NCI-H2107 treated with DMSO at 0.1 percent for 48 hours (cell line): ENCODE results near the gene TSPAN18.
A peak's percentile ranks its signal among the peaks of the same experiment; 100 is the strongest.

ENCODE experiments used
- DNase-seq: peaks from one replicate; lab custom pipeline; 2025; ENCODE audit not compliant: unreplicated experiment; lab: John Stamatoyannopoulos, UW

Gene TSPAN18

DNA sequence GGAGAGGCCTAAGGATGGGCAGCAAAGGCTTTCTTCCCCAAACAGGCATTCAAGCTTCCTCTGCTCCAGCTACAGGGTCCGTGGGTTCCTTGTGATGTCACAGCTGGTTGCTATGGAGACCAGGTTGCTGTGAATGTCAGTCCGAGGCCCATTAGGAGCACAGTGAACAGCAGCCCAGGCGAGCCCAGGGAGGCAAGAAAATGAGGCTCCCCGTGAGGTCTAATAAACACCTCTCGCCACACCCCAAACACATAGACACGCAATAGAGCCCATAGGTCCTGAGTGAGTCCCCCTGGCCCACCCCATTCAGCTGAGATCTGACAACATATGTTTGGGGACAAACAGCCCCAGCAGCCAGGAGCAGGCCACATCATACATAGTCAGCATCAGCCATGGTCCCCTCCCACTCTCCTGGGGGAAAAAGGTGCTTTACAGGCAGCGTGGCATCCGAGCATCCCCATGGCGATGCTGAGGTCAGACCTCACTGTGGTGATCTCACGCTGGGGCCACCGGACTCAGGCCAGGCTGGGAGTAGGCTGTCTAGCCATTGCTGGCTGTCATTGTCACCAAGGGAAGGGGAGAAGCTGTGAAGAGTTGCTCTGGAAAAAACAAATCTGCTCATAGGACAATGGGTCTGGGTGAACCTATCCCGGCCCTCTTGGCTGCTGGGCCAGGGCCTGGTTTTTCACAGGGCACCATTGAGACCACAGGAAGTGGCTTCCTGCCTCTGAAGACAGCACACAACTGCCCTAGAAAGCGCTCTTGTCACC lies 247.1 kb downstream of the TSPAN18 start:
- DNase-seq, result no peak

DNA sequence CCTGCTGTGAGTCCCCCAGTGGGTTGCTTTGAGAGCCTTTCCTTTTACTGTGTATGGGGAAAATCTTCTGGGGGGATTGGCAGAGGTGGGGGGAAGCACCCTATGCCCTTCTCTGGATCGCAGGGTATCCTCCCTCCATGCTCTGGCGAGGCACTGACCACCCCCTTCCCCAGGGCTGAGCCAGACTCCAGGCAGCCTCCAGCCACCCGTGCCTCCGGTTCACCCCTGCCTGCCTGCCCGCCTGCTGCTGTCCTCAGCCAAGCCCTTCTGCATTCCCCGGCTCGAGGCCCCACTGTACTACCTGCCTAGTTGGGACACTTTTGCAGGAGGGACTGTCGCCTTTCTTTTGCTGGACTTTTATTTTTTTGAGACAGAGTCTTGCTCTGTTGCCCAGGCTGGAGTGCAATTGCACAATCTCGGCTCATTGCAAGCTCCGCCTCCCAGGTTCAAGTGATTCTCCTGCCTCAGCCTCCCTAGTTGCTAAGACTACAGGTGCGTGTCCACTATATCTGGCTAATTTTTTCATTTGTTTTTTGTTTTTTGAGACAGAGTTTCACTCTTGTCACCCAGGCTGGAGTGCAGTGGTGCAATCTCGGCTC lies 247.7 kb downstream of the TSPAN18 start:
- no peak for DNase-seq

DNA sequence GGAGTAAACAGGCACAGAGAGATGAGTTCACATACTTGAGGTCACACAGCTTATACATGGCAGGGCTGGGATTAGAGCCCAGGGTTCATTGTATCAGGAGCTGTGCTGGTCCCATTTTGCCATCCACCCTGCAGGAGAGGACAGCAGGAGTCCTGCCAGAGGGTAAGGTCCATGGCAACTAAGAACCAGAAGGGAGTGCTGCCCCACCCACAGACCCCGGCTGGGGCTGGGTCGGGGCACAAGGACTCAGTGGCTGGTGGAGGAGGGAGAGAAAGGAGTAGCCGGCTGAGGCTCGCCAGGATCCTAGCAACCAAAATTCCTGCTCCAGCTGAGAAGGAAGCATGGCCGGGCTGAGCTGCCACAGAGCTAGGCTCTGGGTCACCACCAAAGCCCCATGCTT lies 249.8 kb downstream of the TSPAN18 start:
- DNase-seq, result no peak

DNA sequence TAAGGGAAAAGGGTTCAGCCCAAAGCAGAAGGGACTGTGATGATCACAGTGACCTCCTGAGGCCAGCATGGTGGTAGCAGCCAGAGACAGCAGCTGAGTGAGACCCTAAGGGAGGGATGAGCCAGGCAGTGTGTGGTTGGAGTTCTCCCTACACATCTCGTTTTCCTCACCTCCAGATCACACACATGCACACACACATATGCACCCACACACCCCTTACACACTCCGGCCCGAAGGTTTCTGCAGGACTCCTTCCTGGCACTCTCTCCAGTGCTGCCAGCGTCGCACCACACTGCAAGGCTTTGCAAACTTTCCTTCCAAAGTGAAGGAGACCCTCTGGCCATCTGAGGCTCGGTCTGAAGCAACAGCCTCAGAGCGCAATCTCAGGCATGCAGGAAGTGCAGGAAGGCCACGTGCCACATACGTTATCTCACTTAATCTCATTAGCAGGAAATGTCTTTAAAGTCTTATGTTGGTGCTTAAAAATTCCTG lies 250.8 kb downstream of the TSPAN18 start:
- peak; percentile 30 for DNase-seq

DNA sequence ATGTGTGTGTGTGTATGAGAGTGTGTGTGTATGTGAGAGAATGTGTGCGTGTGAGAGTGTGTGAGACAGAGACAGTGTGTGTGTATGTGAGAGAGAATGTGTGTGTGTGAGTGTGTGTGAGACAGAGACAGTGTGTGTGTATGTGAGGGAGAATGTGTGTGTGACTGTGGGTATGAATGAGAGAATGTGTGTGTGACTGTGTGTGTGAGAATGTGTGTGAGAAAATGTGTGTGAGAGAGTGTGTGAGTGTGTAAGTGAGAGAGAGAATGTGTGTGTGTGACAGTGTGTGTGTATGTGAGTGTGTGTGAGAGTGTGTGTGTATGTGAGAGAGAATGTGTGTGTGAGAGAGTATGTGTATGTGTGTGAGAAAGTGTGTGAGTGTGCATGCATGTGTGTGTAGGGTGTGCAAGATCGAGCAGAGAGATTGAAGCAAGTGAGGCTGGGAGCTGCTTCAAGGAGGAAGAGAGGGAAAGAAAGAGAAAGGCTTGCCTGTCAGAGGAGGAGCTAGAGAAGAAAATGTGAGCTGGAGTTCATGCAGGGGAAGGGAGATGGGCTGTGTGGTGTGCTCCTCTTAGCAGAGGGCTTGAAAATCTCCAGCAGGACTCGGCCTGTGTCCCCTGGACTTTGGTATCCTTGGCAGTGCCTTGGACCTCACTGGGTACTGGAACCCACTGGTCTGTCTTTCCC lies 251.7 kb downstream of the TSPAN18 start:
- DNase-seq, result peak; percentile 57

DNA sequence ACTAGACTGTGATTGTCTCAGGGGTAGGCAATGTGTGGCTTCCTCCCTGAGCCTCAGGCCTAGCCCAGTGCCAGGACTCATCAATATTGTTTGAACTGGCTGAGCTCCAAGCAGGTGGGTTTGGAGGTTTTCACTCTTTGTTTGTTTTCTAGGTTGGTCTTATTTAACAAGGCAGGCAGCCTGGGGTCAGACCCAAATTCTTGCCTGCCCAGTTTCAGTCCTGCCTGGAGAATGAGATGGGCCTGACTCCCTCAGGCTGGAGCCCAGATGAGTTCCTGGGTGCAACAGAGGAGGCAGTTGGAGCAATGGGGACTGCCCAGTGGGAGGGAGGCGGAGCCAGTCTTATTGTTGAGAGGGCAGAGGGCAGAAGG lies 252.2 kb downstream of the TSPAN18 start:
- peak; percentile 73 for DNase-seq

DNA sequence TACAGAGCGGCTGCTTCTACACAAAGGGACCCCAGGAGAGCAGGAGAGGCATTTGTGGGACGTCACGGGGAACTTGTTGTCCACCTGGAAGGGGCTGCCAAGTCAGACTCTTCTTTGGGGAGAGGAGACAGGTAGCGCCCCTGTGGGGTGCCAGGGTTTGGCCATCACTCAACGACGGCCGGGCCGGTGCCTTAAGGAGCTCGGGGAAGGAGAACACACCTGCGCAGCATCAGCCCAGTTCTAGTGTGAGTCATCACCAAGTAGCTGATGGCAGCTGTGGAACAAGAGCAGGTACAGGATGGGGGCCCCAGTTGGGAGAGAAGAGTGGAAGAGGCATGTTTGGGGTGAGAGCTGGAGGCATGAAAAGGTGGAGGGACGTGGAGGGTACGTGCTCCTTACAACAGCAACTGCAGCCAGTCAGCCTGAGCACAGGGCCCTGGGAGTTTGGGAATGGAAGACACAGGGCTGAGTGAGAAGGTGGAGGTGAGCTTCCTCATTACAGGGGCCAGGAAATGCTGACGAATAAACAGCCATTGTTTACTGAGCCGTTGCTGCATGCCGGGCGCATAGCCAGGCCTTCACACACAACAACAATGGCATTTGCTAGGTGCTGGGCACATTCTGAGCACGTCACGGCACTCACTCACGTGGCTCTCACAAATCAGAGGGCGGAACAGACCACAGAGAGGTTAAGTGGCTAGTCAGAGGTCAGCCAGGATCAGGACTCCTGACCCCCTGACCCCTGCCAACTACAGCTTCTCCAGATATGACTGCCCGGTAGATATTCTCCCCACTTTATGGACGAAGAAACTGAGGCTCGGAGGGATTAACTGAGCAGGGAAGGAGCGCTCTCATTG lies 253.0 kb downstream of the TSPAN18 start:
- DNase-seq, result peak; percentile 86

DNA sequence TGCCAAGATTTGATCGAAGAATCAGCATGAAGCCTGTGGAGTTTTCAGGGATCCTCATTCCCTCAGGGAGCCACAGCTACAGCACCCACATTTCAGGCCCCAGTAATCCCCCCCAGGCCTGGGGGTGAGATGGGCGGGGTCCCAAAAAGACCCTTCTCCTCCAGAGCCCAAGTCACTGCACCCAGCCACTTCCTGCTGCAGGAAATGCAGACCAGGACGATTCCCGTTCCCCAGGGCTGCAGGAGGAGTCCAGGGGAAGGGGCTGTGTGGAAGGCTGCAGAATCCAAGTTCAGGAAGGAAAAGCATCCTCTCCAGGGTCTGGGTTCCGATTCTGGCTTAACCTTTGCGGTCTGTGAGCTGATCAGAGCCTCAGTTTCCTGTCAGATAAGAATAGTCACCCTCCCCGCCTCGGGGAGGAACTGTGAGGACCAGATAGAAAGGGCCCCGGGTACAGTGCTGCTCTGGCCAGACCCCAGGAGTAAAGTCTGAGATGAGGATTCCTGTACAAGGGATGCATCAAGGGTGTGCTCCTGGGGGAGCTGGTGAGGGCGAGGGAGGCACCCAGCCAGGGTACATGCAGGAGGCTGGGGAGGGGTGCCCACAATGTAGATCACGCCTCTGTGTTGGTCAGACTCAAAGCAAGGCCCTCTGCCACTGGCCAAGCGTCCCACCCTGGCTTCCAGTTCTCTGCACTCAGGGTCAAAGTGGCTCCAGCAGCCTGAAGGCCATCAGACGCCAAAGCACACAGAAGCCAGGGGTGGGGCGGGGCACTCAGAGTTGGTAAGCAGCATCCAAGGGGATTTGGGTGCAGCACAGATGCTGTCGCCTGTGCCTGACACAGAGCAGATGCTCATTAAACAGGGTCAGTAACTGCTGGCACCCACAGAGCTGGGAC lies 254.0 kb downstream of the TSPAN18 start:
- DNase-seq, result no peak
